GM21447 (cell line): Measurements from ENCODE around the gene ENGASE.

Experiments
- ATAC-seq: cut with Tn5 transposase; IDR thresholded peaks from one replicate; pipeline ENCODE4 v1.9.1; 2021; ENCODE audit not compliant: unreplicated experiment

The ENGASE gene

GRCh38 chr17:79091226-79091670, 16.6 kb downstream of the ENGASE start:
- no peak for ATAC-seq

DNA sequence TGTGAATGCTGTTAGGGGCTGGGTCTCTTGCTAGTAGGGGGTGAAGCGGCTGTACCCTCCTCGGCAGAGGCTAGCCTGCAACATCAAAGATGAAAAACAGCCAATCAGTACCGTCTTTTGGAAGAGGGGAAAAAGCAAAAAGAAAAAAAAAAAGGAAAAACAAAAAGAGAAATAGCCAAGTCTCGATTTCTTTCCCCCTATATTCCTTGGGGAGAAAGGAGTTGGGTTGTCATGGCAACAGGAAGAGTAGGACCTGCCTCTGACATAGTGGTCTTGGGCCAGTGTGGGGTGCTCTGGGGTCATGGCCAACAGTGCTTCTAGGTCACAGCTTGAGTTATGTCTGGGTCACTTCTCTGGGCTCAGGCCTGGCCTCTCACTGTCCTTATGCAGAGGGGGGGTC, 17.9 kb downstream of the ENGASE start:
- ATAC-seq = no peak

GRCh38 chr17:79093270-79093669, 18.6 kb downstream of the ENGASE start:
- ATAC-seq = no peak

- no peak for ATAC-seq
Measured at GRCh38 chr17:79094261-79094660, 19.6 kb downstream of the ENGASE start.

GRCh38 chr17:79095345-79096055, 20.9 kb downstream of the ENGASE start:
- ATAC-seq = no peak

DNA sequence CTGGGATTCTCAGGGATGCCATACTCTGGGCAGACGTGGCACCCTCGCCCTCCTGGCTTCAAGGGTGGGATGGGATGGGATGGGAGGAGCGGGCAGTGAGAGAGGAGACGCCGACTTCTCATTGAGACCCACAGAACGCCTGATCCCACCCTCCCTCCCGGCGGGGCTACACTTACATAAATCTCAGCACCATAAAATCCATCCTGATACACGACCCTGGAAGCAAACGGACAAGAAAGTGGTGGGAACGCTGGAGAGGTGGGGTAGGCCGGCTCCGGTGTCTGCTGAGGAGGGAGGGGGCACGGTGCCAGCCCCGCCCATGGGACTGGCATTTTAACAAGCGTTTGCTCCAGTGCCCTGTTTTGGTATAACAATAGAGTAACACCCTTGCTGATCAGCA, 21.9 kb downstream of the ENGASE start:
- no peak for ATAC-seq

DNA sequence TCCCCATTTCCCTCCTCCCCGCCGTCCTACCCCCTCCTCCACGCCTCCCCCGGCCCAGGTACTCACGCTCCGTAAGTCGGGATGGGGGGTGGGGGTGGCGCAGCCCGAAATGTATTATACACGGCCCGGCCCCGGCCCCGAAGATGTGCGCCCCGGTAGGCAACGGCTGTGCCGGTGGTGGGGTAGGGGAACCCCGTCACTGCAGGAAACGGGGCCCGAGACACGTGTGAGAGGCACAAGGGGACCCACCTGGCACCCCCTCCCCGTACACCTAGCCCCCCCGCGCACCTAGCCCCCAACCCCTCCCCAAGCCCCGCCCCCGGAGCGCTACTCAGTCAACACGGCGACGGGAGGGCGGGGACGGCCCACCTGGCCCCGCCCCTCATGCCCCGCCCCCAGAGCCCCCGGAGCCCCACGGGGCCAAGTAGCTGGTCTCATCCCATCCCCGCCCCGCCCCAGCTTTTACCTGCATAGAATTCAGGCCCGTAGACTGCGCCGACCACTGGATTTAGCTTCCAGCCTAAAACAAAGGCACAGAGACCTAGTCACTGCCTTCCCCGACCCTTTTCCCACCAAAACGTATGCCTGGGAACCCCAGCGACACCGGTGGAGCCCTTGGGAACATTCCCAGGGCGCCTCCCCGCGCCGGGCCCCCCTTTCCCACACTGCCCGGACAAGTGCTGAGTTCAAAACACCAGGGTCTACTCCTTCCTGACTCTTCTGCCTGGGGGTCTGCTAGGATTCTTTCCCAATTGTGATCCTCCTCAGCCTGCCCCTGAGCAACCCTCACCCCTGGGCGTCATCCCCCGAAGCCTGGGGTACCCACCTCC, 22.8 kb downstream of the ENGASE start:
- no peak for ATAC-seq

GRCh38 chr17:79098282-79098867, 23.8 kb downstream of the ENGASE start:
- ATAC-seq = no peak

- no peak for ATAC-seq
Measured at GRCh38 chr17:79100405-79100804, 25.8 kb downstream of the ENGASE start.

DNA sequence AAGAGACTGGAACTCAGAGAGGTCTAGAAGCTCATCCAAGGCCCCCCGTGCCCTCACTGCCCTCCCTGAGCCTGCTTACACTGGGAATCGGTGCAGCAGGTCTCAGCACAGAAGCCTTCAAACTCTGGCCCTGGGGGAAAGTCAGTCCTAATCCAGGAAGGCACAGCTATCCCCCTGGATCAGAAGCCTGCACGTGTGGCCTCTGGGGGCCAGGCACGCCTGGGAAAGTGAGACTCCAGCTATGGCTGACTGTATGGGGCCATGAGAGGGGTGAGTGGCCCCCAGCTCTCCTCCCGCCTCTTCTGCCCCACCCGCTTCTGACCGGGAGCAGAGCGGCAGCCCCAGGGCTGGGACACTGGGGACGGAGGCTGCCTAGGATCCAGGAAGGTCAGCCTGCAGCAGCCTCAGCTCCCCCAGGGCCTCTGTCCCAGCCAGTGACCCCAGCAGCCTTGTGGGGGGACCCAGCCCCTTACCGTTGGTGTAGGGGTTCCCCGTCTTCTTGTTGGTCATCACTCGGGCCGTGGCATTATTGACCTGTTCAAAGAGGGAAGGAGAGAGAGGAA, 26.6 kb downstream of the ENGASE start:
- ATAC-seq = no peak

- ATAC-seq = no peak
Measured at GRCh38 chr17:79102214-79102613, 27.6 kb downstream of the ENGASE start.

- ATAC-seq = no peak
Measured at GRCh38 chr17:79104898-79105600, 30.4 kb downstream of the ENGASE start.

- ATAC-seq = no peak
Measured at GRCh38 chr17:79105937-79106336, 31.3 kb downstream of the ENGASE start.

- ATAC-seq = no peak
Measured at GRCh38 chr17:79106958-79107357, 32.3 kb downstream of the ENGASE start.

DNA sequence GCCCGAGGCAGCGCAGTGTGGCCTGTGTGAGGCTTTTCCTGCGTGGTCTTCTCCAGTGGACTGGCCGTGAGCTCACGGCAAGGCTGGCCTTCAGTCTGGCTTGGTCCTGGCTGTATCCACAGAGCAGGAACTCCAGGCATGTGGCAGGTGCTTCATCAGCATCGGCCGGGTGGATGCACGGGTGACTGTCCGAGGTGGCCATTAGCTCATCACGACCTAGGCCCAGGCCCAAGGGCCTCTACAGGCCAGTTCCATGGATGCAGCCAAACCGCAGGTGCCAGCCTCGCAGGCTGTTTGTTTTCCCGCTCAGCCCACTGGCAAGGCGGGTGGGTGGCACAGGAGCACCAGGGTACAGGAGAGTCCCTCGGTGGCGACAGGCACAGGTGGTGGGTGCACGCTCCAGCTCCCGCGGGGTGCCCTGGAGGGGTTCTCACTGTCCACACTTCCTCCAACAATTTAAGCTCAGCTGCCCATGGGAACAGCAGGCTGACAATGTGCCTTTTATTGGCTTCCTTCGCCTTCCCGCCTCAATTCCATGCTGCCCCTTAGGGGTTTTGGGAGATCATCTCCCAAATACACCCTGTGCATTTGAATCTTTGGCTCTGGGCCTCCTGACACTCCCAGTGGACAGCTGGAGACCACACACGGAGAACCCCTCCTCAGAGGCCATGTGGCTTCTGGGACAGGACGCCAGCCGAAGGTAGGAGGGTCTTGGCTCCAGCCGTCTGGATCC, 33.0 kb downstream of the ENGASE start:
- no peak for ATAC-seq

DNA sequence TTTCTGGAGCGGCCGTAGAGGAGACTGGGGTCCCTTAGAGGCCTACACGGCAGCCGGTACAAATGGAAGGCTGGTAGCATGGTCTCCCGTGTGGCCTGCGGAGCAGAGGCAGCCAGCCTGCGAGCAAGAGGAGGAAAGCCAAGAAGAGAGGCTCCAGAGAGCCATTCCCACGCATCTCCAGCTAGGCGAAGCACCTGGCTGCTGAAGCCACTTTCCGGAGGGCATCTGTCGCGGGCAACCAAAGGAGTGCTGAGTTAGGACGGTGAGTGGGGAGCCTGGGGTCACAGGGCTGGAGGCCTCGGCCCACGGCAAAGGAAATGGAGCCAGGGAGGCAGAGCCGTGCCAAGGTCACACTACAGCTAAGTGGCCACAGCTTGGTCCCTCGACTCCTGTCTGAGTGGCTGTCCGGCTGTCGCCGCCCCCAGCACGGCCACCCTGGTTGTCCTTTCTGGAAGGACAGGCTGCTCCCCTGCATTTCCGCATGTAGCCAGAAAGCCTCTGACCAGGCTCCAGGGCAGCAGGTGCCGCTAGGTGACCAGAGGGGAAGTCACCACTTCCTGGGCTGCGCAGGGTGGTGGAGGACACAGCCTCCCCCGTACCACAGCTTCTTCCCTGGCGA, 33.7 kb downstream of the ENGASE start:
- ATAC-seq = no peak

DNA sequence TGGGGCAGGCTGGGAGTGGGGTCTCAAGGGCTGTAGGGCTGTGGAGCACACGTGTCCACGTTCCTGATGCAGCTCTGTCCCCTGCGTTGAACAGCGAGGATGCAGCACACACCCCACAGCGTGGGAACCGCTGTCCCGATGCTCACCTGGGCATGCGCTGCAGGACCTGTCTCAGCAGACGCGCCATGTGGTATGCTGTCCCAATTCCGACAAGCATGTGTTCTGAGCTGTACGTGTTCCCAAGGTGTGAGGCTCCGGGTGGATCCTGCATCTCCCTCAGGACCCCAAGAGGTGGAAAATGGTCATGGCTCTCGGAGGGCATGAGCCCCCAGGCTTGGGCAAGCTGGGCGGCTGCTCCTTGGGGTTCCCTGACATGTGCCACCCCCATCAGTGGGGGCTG, 34.2 kb downstream of the ENGASE start:
- no peak for ATAC-seq

- no peak for ATAC-seq
Measured at GRCh38 chr17:79109584-79109983, 35.0 kb downstream of the ENGASE start.

- ATAC-seq = no peak
Measured at GRCh38 chr17:79111097-79111496, 36.5 kb downstream of the ENGASE start.

- no peak for ATAC-seq
Measured at GRCh38 chr17:79112471-79112870, 37.8 kb downstream of the ENGASE start.
